Epithelial cell of prostate (primary cell): ENCODE results near the gene B3GNT2.
A peak's percentile ranks its signal among the peaks of the same experiment; 100 is the strongest.
"Not testable (repeated sequence)": the region's sequence is repeated elsewhere in the genome, so short reads cannot be mapped to it uniquely, and the experiment has no call there.

Experiments
- DNase-seq: peaks from one replicate; pipeline ENCODE4 v3.0.0-alpha.2; 2011; ENCODE audit warnings: low read depth, low spot score
- H3K27ac ChIP-seq: fragments of 450-650 bp; 2 replicates; pipeline ENCODE4 v1.5.1; 2017; ENCODE audit warnings: mild to moderate bottlenecking

B3GNT2 gene

GRCh38 chr2:62195421-62196277 lies at the start of gene B3GNT2:
TSS of gene B3GNT2 (plus strand) at chr2:62196115. CDS start at chr2:62222221, 26,106 bp downstream.
- DNase-seq = no peak
- H3K27ac ChIP-seq = peak within 1 kb of the TSS; percentile 82

- DNase-seq = not testable (repeated sequence)
- peak overlapping the region; percentile 84 for H3K27ac ChIP-seq
These were observed 49.1 kb upstream of the B3GNT2 start for GRCh38 chr2:62146790-62147189.

- peak overlapping the region; percentile 84 for H3K27ac ChIP-seq
- DNase-seq = peak; percentile 76
These were observed 48.2 kb upstream of the B3GNT2 start for GRCh38 chr2:62147610-62148301.

- H3K27ac ChIP-seq = peak overlapping the region; percentile 84
- DNase-seq = peak; percentile 90
These were observed 46.2 kb upstream of the B3GNT2 start for GRCh38 chr2:62149708-62150107.

- H3K27ac ChIP-seq = peak overlapping the region; percentile 84
- no peak for DNase-seq
These were observed 45.2 kb upstream of the B3GNT2 start for GRCh38 chr2:62150597-62151305.

- no peak for DNase-seq
- H3K27ac ChIP-seq = peak overlapping the region; percentile 25
These were observed 44.6 kb upstream of the B3GNT2 start for GRCh38 chr2:62151306-62151638.

- peak overlapping the region; percentile 25 for H3K27ac ChIP-seq
- peak; percentile 68 for DNase-seq
These were observed 43.9 kb upstream of the B3GNT2 start for GRCh38 chr2:62152000-62152399.

- no peak overlapping the region for H3K27ac ChIP-seq
- DNase-seq = no peak
These were observed 38.9 kb upstream of the B3GNT2 start for GRCh38 chr2:62156861-62157496.

- H3K27ac ChIP-seq = no peak overlapping the region
- DNase-seq = no peak
These were observed 37.3 kb upstream of the B3GNT2 start for GRCh38 chr2:62158444-62159121.

- H3K27ac ChIP-seq, DNase-seq: not testable (repeated sequence)
These were observed 35.2 kb upstream of the B3GNT2 start for GRCh38 chr2:62160691-62161090.

GRCh38 chr2:62163106-62163831 lies 32.6 kb upstream of the B3GNT2 start:
- DNase-seq = no peak
- H3K27ac ChIP-seq = no peak overlapping the region

GRCh38 chr2:62163834-62164233 lies 32.1 kb upstream of the B3GNT2 start:
- H3K27ac ChIP-seq = no peak overlapping the region
- no peak for DNase-seq

- DNase-seq = no peak
- H3K27ac ChIP-seq = no peak overlapping the region
These were observed 20.2 kb upstream of the B3GNT2 start for GRCh38 chr2:62175728-62176127.

GRCh38 chr2:62176801-62177200 lies 19.1 kb upstream of the B3GNT2 start:
- no peak for DNase-seq
- H3K27ac ChIP-seq = no peak overlapping the region

GRCh38 chr2:62177392-62178049 lies 18.4 kb upstream of the B3GNT2 start:
- no peak for DNase-seq
- H3K27ac ChIP-seq = no peak overlapping the region

GRCh38 chr2:62178741-62179271 lies 17.1 kb upstream of the B3GNT2 start:
- DNase-seq = no peak
- no peak overlapping the region for H3K27ac ChIP-seq

GRCh38 chr2:62180975-62181374 lies 14.9 kb upstream of the B3GNT2 start:
- DNase-seq = no peak
- H3K27ac ChIP-seq = no peak overlapping the region

- DNase-seq = no peak
- H3K27ac ChIP-seq = no peak overlapping the region
These were observed 14.1 kb upstream of the B3GNT2 start for GRCh38 chr2:62181843-62182242.
